PFSK-1 (cell line): ENCODE measurements around the gene LRRC63.

Experiments
- POLR2AphosphoS5 ChIP-seq: IDR thresholded peaks from 2 replicates; pipeline ENCODE4 v1.6.1; 2012; ENCODE audit warnings: low read depth, mild to moderate bottlenecking, control low read depth, low read length, moderate library complexity
- REST ChIP-seq, 2 experiments: IDR thresholded peaks; 2 replicates each; pipeline versions ENCODE4 v1.6.1 to v1.8.0; 2011 to 2012; ENCODE audit warnings: low read depth in 2 of 2, low read length in 2 of 2, control low read depth in 1 of 2, inconsistent platforms in 1 of 2, mild to moderate bottlenecking in 1 of 2, moderate library complexity in 1 of 2; ENCODE audit not compliant: insufficient read depth in 1 of 2
- SIN3A ChIP-seq: IDR thresholded peaks from 2 replicates; pipeline ENCODE4 v1.6.1; 2012; ENCODE audit warnings: mild to moderate bottlenecking, low read length, moderate library complexity, borderline replicate concordance; ENCODE audit not compliant: insufficient read depth
- TAF1 ChIP-seq: IDR thresholded peaks from 2 replicates; pipeline ENCODE4 v1.6.1; 2012; ENCODE audit warnings: low read length, control low read depth, borderline replicate concordance; ENCODE audit not compliant: insufficient read depth

GRCh38 chr13:46178821-46179220, 32.9 kb upstream of the LRRC63 start:
- no peak for TF ChIP-seq REST (IDR thresholded peaks at IDR 0.05; ENCODE audit: insufficient read depth in 1 of 2, low read depth in 2 of 2, low read length in 2 of 2)
- no peak for TF ChIP-seq TAF1
- no peak for TF ChIP-seq SIN3A
- TF ChIP-seq POLR2AphosphoS5 = no peak
